K562 (cell line): ENCODE data around the gene POLR1D. TPM values are rescaled to one million over a fixed set of nuclear protein-coding genes. Genes with fewer than 3 reads are reported as not detected.
A peak's percentile ranks its signal among the peaks of the same experiment; 100 is the strongest.

Experiments used
- ATAC-seq: fragments of 200-7000 bp; cut with Tn5 transposase; 3 replicates; pipeline ENCODE4 v1.9.1; 2020; ENCODE audit warnings: moderate library complexity
- BruUV-seq: library from RNA; stranded (reverse); fragments of 400-500 nt; replicated peaks from 2 replicates; lab custom pipeline; 2021; lab: Mats Ljungman, UMichigan
- CTCF ChIA-PET: fragments of 300-600 bp; formaldehyde crosslinking; extraction: SDS; loops from one replicate; lab custom pipeline; 2021; ENCODE audit warnings: low intra/inter-chr PET ratio; lab: Yijun Ruan, JAX
- POLR2A ChIA-PET: fragments of 300-600, 350-650 bp; sonication (Branson Sonifier 250); formaldehyde crosslinking; extraction: SDS; loops from one replicate; lab custom pipeline; 2021; ENCODE audit warnings: antibody characterized with exemption, inconsistent platforms; lab: Yijun Ruan, JAX
- DNase-seq, 4 experiments: peaks; one replicate each; pipeline versions ENCODE4 v3.0.0 to v3.0.0-alpha.2; 2011 to 2018; ENCODE audit warnings: low spot score in 3 of 4, mixed read lengths in 3 of 4; ENCODE audit errors: extremely low read depth in 1 of 4
- FAIRE-seq: peaks from 2 replicates; lab custom pipeline; 2011; peaks lifted over from hg19 to GRCh38; lab: Jason Lieb, UNC
- H2AFZ ChIP-seq: 2 replicates; pipeline ENCODE4 v1.6.0; 2011; ENCODE audit warnings: low read depth, low read length, control low read depth, inconsistent platforms
- H3K27ac ChIP-seq: fragments of 200-600 bp; 3 replicates; pipeline ENCODE4 v1.8.0; 2011; ENCODE audit warnings: low read depth, mild to moderate bottlenecking, control low read depth, inconsistent platforms, low read length, moderate library complexity, mixed read lengths; ENCODE audit errors: extremely low read depth
- H3K27me3 ChIP-seq, 2 experiments: fragments of 300-600 bp in 1 of 2; 2 replicates in 1 of 2; 3 replicates in 1 of 2; pipeline versions ENCODE4 v1.6.0 to v1.8.0; 2011; ENCODE audit warnings: inconsistent platforms in 2 of 2, low read length in 2 of 2, mild to moderate bottlenecking in 1 of 2, mixed read lengths in 1 of 2, moderate library complexity in 1 of 2; ENCODE audit not compliant: control insufficient read depth in 2 of 2, insufficient read depth in 2 of 2
- H3K36me3 ChIP-seq: fragments of 300-600 bp; 3 replicates; pipeline ENCODE4 v1.8.0; 2011; ENCODE audit warnings: mild to moderate bottlenecking, low read length, inconsistent platforms; ENCODE audit not compliant: control insufficient read depth, insufficient read depth
- H3K4me1 ChIP-seq, 2 experiments: fragments of 200-600 bp in 1 of 2; replicated peaks in 1 of 2; 2 replicates in 1 of 2; 3 replicates in 1 of 2; pipeline versions ENCODE4 v1.5.1 to v1.8.0; 2011; ENCODE audit warnings: inconsistent platforms in 2 of 2, low read length in 2 of 2, mild to moderate bottlenecking in 1 of 2, mixed read lengths in 1 of 2, moderate library complexity in 1 of 2; ENCODE audit not compliant: control insufficient read depth in 2 of 2, insufficient read depth in 2 of 2
- H3K4me2 ChIP-seq: 2 replicates; pipeline ENCODE4 v1.6.1; 2011; ENCODE audit warnings: low read length, control low read depth, inconsistent platforms, mixed read lengths; ENCODE audit not compliant: insufficient read depth
- H3K4me3 ChIP-seq: fragments of 200-600 bp; sonication (generic), shearing (Covaris generic); 2 replicates; pipeline ENCODE4 v1.5.1; 2016; ENCODE audit warnings: control low read depth, inconsistent platforms
- H3K79me2 ChIP-seq: fragments of 200-600 bp; 3 replicates; pipeline ENCODE4 v1.8.0; 2011; ENCODE audit warnings: low read length, inconsistent platforms; ENCODE audit not compliant: control insufficient read depth, insufficient read depth
- H3K9ac ChIP-seq, 2 experiments: 2 replicates each; pipeline versions ENCODE4 v1.6.0 to v1.6.1; 2011; ENCODE audit warnings: low read depth in 2 of 2, low read length in 2 of 2, control low read depth in 1 of 2, inconsistent platforms in 1 of 2, mild to moderate bottlenecking in 1 of 2, mixed read lengths in 1 of 2; ENCODE audit not compliant: insufficient read depth in 1 of 2
- H3K9me1 ChIP-seq: one replicate; pipeline ENCODE4 v1.6.0; 2011; ENCODE audit warnings: inconsistent platforms, mild to moderate bottlenecking, low read length, moderate library complexity; ENCODE audit not compliant: control insufficient read depth, insufficient read depth
- H3K9me3 ChIP-seq: replicated peaks from 2 replicates; pipeline ENCODE4 v1.5.1; 2011; ENCODE audit warnings: low read depth, low read length, inconsistent platforms; ENCODE audit not compliant: control insufficient read depth, insufficient read depth
- H4K20me1 ChIP-seq: replicated peaks from 2 replicates; pipeline ENCODE4 v1.6.1; 2011; ENCODE audit warnings: low read length, inconsistent platforms, mixed read lengths; ENCODE audit not compliant: control insufficient read depth, insufficient read depth
- ADNP ChIP-seq: fragments of 200-800 bp; sonication (Bioruptor generic); IDR thresholded peaks from 2 replicates; pipeline ENCODE4 v1.6.1; 2016; ENCODE audit warnings: missing genetic modification characterization, missing compliant biosample characterization
- BMI1 ChIP-seq: fragments of 150-350 bp; IDR thresholded peaks from 2 replicates; pipeline ENCODE4 v1.6.1; 2014; ENCODE audit warnings: low read length
- CBFA2T3 ChIP-seq: fragments of 450-650 bp; IDR thresholded peaks from 2 replicates; pipeline ENCODE4 v1.6.1; 2017
- CTBP1 ChIP-seq: fragments of 450-650 bp; IDR thresholded peaks from 2 replicates; pipeline ENCODE4 v1.6.1; 2016; ENCODE audit warnings: borderline replicate concordance
- E2F8 ChIP-seq: fragments of 450-650 bp; IDR thresholded peaks from 2 replicates; pipeline ENCODE4 v1.7.1; 2018; ENCODE audit warnings: mild to moderate bottlenecking, low read depth; ENCODE audit not compliant: partially characterized antibody
- FOXA3 ChIP-seq, 2 experiments: fragments of 450-650 bp in 1 of 2; sonication (generic) in 1 of 2; formaldehyde crosslinking; IDR thresholded peaks in 1 of 2; conservative IDR thresholded peaks in 1 of 2; 2 replicates each; pipeline versions ENCODE4 v1.4.0 to v1.8.0; 2020 to 2022; ENCODE audit warnings: mild to moderate bottlenecking in 2 of 2, missing genetic modification reagents in 1 of 2
- FOXK2 ChIP-seq, 2 experiments: fragments of 450-650 bp; IDR thresholded peaks in 1 of 2; conservative IDR thresholded peaks in 1 of 2; 2 replicates each; pipeline ENCODE4 v1.6.1; 2016; ENCODE audit warnings: low read depth in 2 of 2, mild to moderate bottlenecking in 1 of 2
- HIVEP1 ChIP-seq: fragments of 250-450 bp; sonication (Bioruptor Pico); IDR thresholded peaks from 2 replicates; pipeline ENCODE4 v1.4.0; 2020; ENCODE audit warnings: mild to moderate bottlenecking
- JUNB ChIP-seq: fragments of 450-650 bp; formaldehyde crosslinking; conservative IDR thresholded peaks from 2 replicates; pipeline ENCODE4 v1.4.0; 2020; ENCODE audit warnings: mild to moderate bottlenecking
- MIER1 ChIP-seq: fragments of 450-650 bp; IDR thresholded peaks from 2 replicates; pipeline ENCODE4 v1.6.1; 2016; ENCODE audit warnings: antibody characterized with exemption, mild to moderate bottlenecking, low read depth
- NR3C1 ChIP-seq: sonication (generic); formaldehyde crosslinking; IDR thresholded peaks from 2 replicates; pipeline ENCODE4 v1.8.1; 2022; ENCODE audit warnings: missing genetic modification reagents
- PTTG1 ChIP-seq: fragments of 450-650 bp; IDR thresholded peaks from 2 replicates; pipeline ENCODE4 v1.6.1; 2016; ENCODE audit warnings: low read depth, mild to moderate bottlenecking, missing genetic modification characterization, missing compliant biosample characterization
- RBM15 ChIP-seq: fragments of 200-400 bp; formaldehyde crosslinking; IDR thresholded peaks from 2 replicates; pipeline ENCODE4 v1.6.1; 2018; ENCODE audit warnings: mild to moderate bottlenecking, low read length, moderate library complexity; ENCODE audit not compliant: insufficient read depth
- RBM22 ChIP-seq: fragments of 200-400 bp; formaldehyde crosslinking; IDR thresholded peaks from 2 replicates; pipeline ENCODE4 v1.6.1; 2018; ENCODE audit warnings: low read length, low read depth; ENCODE audit not compliant: poor library complexity, severe bottlenecking
- ZNF780A ChIP-seq: fragments of 250-450 bp; sonication (Bioruptor Pico); IDR thresholded peaks from 2 replicates; pipeline ENCODE4 v1.5.0; 2021; ENCODE audit warnings: mild to moderate bottlenecking
- WGBS: fragments of 100-300 bp; shearing (Covaris generic); methylation state at CpG from one replicate; pipeline ENCODE4 v1.1.6; 2016; ENCODE audit warnings: low coverage, mixed read lengths; ENCODE audit not compliant: insufficient coverage; ENCODE audit errors: missing lambda C conversion rate; 5-methylcytosine and 5-hydroxymethylcytosine counted together
- in situ Hi-C: fragments of 300-500 bp; cut with MboI; formaldehyde crosslinking; loops from 4 replicates; pipeline ENCODE4 v1.15.0; 2018; ENCODE audit warnings: inconsistent platforms, mixed read lengths
- intact Hi-C: fragments of 100-400 bp; cut with micrococcal nuclease; formaldehyde crosslinking; loops from 2 replicates; pipeline ENCODE4 v1.14.2; 2022
- polyA plus RNA-seq, 8 experiments: library from polyadenylated mRNA; depleted of rRNA in 4 of 8; stranded (reverse) in 5 of 8; unstranded in 3 of 8; fragments of >200 nt; fragmentation: Nextera tagmentation in 2 of 8; fragmentation: Illumina TruSeq in 1 of 8; extraction: Ambion mirVana in 2 of 8; extraction: Trizol in 1 of 8; gene quantifications; 2 replicates each; pipeline versions ENCODE4 v1.2.1 to v1.2.3, GENCODE V29; 2011 to 2014; ENCODE audit warnings: inconsistent platforms in 1 of 8, missing spikeins in 1 of 8
- total RNA-seq, 7 experiments: library from RNA; depleted of rRNA in 6 of 7; stranded (reverse); fragments of >200 nt in 6 of 7; fragmentation: Illumina TruSeq in 2 of 7; extraction: Trizol in 2 of 7; gene quantifications; 2 replicates each; pipeline versions ENCODE4 v1.2.1 to v1.2.3, GENCODE V29; 2011 to 2021; ENCODE audit warnings: low replicate concordance in 1 of 7
- TF ChIP-seq, protein P1 (sequence below): fragments of 450-650 bp; IDR thresholded peaks from 2 replicates; pipeline ENCODE4 v1.6.1; 2016; ENCODE audit warnings: antibody characterized with exemption
- TF ChIP-seq, protein P2 (sequence below): fragments of 450-650 bp; IDR thresholded peaks from 2 replicates; pipeline ENCODE4 v1.7.0; 2016; ENCODE audit warnings: borderline replicate concordance

POLR1D gene
- total and polyA plus RNA-seq, 9 of the 15 experiments (the other 6 are each of a cell fraction or from before 2014, with no cell fraction given) = 107 to 188 (median 145) TPM

GRCh38 chr13:27595055-27595811 lies 26.5 kb upstream of the POLR1D start:
- CTCF ChIA-PET = no interaction called here
- Histone ChIP-seq H3K9ac (no peak overlapping the region), H3K36me3 (no peaks in the 10 kb centered on the region), H3K9me1 (no peaks in the 10 kb centered on the region), H4K20me1 (no peaks in the 10 kb centered on the region), H3K4me1 (peaks cover 0 to 13% of the 10 kb centered on the region in 2 experiments; a peak in 3 of 5 replicates), H2AFZ (no peak overlapping the region), H3K9me3 (no peaks in the 10 kb centered on the region), H3K4me3 (no peak overlapping the region), H3K27me3 (no peaks in the 10 kb centered on the region), H3K4me2 (no peak overlapping the region), H3K27ac (no peak overlapping the region), H3K79me2 (no peaks in the 10 kb centered on the region)
- POLR2A ChIA-PET = no interaction called here
- in situ Hi-C loops = no loop called here
- intact Hi-C loops = no loop called here
- 26% methylated on average over 2 of the region's 2 CpGs for WGBS
- DNase-seq = peak in 1 of 4 experiments; percentile 8
- BruUV-seq = no TSS peak
- ATAC-seq = peak; percentile 49; the same call in 2 of the 3 replicates
- FAIRE-seq = no peak
- no peak for TF ChIP-seq PTTG1 (tag)
- no peak for TF ChIP-seq ZNF780A
- TF ChIP-seq, protein P1, sequence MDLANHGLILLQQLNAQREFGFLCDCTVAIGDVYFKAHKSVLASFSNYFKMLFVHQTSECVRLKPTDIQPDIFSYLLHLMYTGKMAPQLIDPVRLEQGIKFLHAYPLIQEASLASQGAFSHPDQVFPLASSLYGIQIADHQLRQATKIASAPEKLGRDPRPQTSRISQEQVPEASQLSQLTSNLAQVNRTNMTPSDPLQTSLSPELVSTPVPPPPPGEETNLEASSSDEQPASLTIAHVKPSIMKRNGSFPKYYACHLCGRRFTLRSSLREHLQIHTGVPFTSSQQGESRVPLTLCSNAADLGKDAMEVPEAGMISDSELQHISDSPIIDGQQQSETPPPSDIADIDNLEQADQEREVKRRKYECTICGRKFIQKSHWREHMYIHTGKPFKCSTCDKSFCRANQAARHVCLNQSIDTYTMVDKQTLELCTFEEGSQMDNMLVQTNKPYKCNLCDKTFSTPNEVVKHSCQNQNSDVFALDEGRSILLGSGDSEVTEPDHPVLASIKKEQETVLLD = no peak
- TF ChIP-seq RBM15 = no peak
- TF ChIP-seq, protein P2, sequence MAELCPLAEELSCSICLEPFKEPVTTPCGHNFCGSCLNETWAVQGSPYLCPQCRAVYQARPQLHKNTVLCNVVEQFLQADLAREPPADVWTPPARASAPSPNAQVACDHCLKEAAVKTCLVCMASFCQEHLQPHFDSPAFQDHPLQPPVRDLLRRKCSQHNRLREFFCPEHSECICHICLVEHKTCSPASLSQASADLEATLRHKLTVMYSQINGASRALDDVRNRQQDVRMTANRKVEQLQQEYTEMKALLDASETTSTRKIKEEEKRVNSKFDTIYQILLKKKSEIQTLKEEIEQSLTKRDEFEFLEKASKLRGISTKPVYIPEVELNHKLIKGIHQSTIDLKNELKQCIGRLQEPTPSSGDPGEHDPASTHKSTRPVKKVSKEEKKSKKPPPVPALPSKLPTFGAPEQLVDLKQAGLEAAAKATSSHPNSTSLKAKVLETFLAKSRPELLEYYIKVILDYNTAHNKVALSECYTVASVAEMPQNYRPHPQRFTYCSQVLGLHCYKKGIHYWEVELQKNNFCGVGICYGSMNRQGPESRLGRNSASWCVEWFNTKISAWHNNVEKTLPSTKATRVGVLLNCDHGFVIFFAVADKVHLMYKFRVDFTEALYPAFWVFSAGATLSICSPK = no peak
- TF ChIP-seq E2F8 = no peak
- TF ChIP-seq JUNB (CRISPR knock-in tag) = no peak
- TF ChIP-seq MIER1 = no peak
- TF ChIP-seq CBFA2T3 = peak; percentile 52
- peak; percentile 47; the same call in 1 of the 2 replicates for TF ChIP-seq CTBP1
- TF ChIP-seq RBM22 = no peak
- no peak for TF ChIP-seq NR3C1 (CRISPR knock-in tag)
- TF ChIP-seq FOXA3 (CRISPR knock-in tag; conservative IDR thresholded peaks at IDR 0.05 in 1 of 2, IDR thresholded peaks at IDR 0.05 in 1 of 2) = 0 out of 4 replicates have a peak, but pooled peaks of 1 of the 2 experiments have one; percentile 52
- TF ChIP-seq BMI1 = no peak
- no peak for TF ChIP-seq ADNP (tag)
- no peak for TF ChIP-seq HIVEP1 (CRISPR knock-in tag)
- TF ChIP-seq FOXK2 (conservative IDR thresholded peaks at IDR 0.05 in 1 of 2, IDR thresholded peaks at IDR 0.05 in 1 of 2; ENCODE audit: low read depth in 2 of 2) = peak in 1 of 2 experiments; percentile 56; a peak in 1 of 4 replicates
